PC-3 (cell line): ENCODE measurements around the gene TNFRSF19. TPM values are rescaled to one million over a fixed set of nuclear protein-coding genes. Genes with fewer than 3 reads are reported as not detected.

Experiments
- ATAC-seq: fragments of 200-7000 bp; cut with Tn5 transposase; 2 replicates; pipeline ENCODE4 v1.9.1; 2020; ENCODE audit warnings: mild to moderate bottlenecking, moderate library complexity
- BruUV-seq: library from RNA; stranded (reverse); fragments of 400-500 nt; replicated peaks from 2 replicates; lab custom pipeline; 2021; lab: Mats Ljungman, UMichigan
- CTCF ChIA-PET: fragments of 300-600 bp; sonication (Branson Sonifier 250); formaldehyde crosslinking; loops from one replicate; lab custom pipeline; 2022; ENCODE audit warnings: antibody characterized with exemption; lab: Charles Lee
- POLR2A ChIA-PET: fragments of 300-600 bp; sonication (Branson Sonifier 250); formaldehyde crosslinking; loops from one replicate; lab custom pipeline; 2022; ENCODE audit warnings: antibody characterized with exemption; ENCODE audit not compliant: unreplicated experiment; lab: Charles Lee
- DNase-seq: peaks from one replicate; pipeline ENCODE4 v3.0.0-alpha.2; 2015
- H2AFZ ChIP-seq: fragments of 300-600 bp; sonication (generic); 2 replicates; pipeline ENCODE4 v1.6.0; 2016; ENCODE audit warnings: antibody characterized with exemption, low read length
- H3F3A ChIP-seq: fragments of 300-600 bp; sonication (generic); one replicate; pipeline ENCODE4 v1.6.0; 2017; ENCODE audit warnings: antibody characterized with exemption, low read length, control low read depth, mild to moderate bottlenecking; ENCODE audit not compliant: unreplicated experiment
- H3K27ac ChIP-seq: fragments of 300-600 bp; sonication (generic); 2 replicates; pipeline ENCODE4 v1.5.1; 2016; ENCODE audit warnings: mild to moderate bottlenecking, low read length
- H3K27me3 ChIP-seq: fragments of 300-600 bp; sonication (generic); 2 replicates; pipeline ENCODE4 v1.6.1; 2016; ENCODE audit warnings: low read length, mixed read lengths
- H3K36me3 ChIP-seq: fragments of 300-600 bp; sonication (generic); 2 replicates; pipeline ENCODE4 v1.6.1; 2016; ENCODE audit warnings: low read depth, mixed run types, low read length, mixed read lengths
- H3K4me1 ChIP-seq: fragments of 300-600 bp; sonication (generic); 2 replicates; pipeline ENCODE4 v1.5.1; 2016; ENCODE audit warnings: low read length; ENCODE audit not compliant: insufficient read depth
- H3K4me2 ChIP-seq: fragments of 300-600 bp; sonication (generic); 2 replicates; pipeline ENCODE4 v1.6.0; 2016; ENCODE audit warnings: low read length
- H3K4me3 ChIP-seq: fragments of 300-600 bp; sonication (generic); 2 replicates; pipeline ENCODE4 v1.5.1; 2016; ENCODE audit warnings: mild to moderate bottlenecking, low read length, mixed read lengths
- H3K79me2 ChIP-seq: fragments of 300-600 bp; sonication (generic); 2 replicates; pipeline ENCODE4 v1.6.1; 2017; ENCODE audit warnings: low read length, mixed read lengths
- H3K9ac ChIP-seq: fragments of 300-600 bp; sonication (generic); 2 replicates; pipeline ENCODE4 v1.6.0; 2016; ENCODE audit warnings: mild to moderate bottlenecking, low read length
- H3K9me2 ChIP-seq: fragments of 300-600 bp; sonication (generic); replicated peaks from 2 replicates; pipeline ENCODE4 v1.6.1; 2016; ENCODE audit warnings: mixed run types, low read length, mixed read lengths
- H3K9me3 ChIP-seq: fragments of 300-600 bp; sonication (generic); 2 replicates; pipeline ENCODE4 v1.6.1; 2016; ENCODE audit warnings: low read length, mixed read lengths
- H4K20me1 ChIP-seq: fragments of 300-600 bp; sonication (generic); 2 replicates; pipeline ENCODE4 v1.6.1; 2016; ENCODE audit warnings: low read length, mixed read lengths
- EZH2 ChIP-seq: fragments of 300-600 bp; sonication (generic); IDR thresholded peaks from one replicate; pipeline ENCODE4 v1.6.1; 2017; ENCODE audit warnings: antibody characterized with exemption, mild to moderate bottlenecking, low read length; ENCODE audit not compliant: unreplicated experiment
- EZH2phosphoT487 ChIP-seq: fragments of 300-600 bp; sonication (generic); IDR thresholded peaks from 2 replicates; pipeline ENCODE4 v1.6.1; 2018; ENCODE audit warnings: mild to moderate bottlenecking, antibody characterized with exemption, low read length, borderline replicate concordance
- intact Hi-C: fragments of 100-400 bp; cut with micrococcal nuclease; formaldehyde crosslinking; loops from 2 replicates; pipeline ENCODE4 v1.9.0; 2023
- total RNA-seq: library from RNA; depleted of rRNA; stranded (reverse); fragments of >200 nt; gene quantifications from 2 replicates; pipeline ENCODE4 v1.2.3, GENCODE V29; 2014
- TF ChIP-seq, protein P1 (sequence below): fragments of 300-600 bp; sonication (generic); conservative IDR thresholded peaks from 2 replicates; pipeline ENCODE4 v1.5.1; 2017; ENCODE audit warnings: antibody characterized with exemption, low read depth, mild to moderate bottlenecking, low read length

TNFRSF19 gene
- total RNA-seq, 1 experiment from 2014 or later = 6.1 TPM

DNA sequence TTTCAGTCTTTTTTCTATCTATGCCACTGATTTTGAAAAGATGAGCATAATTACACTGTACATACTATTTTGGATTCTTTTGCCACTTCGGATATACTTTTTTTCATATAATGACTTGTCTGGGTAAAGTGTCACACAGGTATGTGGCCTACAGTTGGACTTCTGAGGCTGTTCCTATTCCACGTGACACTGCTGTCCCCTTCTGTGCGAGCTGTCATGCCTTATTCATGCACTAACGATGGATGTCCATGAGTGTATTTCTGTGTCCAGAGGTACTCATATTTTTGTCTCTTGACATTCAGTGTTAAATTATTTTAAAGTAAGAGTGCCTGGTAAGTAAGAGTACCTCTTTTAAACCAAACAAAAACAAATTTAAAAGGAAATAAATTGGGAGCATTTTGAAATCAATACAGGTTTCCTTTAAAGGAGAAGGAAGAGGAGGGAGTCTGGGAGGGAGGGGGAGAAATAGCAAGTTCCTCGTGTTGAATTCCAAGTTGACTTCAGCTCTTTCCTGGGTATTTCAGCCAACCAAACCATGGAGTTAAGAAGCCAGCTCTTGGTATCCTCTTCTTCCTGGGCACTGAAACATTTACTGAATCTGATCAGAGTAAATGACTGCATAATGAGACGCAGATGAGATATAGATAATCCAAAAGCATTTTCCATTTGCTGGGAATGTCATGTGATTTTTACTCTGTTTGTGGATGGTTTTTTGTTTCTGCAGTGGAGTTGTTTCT is 61.3 kb downstream of the TNFRSF19 start:
- ChIA-PET POLR2A (no interaction called here), CTCF (no interaction called here)
- no peak overlapping the region for H3K27ac ChIP-seq
- H3K4me3 ChIP-seq = no peak overlapping the region
- peaks cover 9% of the 10 kb centered on the region; the same call in 1 of the 2 replicates for H3K4me1 ChIP-seq
- TF ChIP-seq EZH2 (no peak), EZH2phosphoT487 (no peak)
- TF ChIP-seq, protein P1, sequence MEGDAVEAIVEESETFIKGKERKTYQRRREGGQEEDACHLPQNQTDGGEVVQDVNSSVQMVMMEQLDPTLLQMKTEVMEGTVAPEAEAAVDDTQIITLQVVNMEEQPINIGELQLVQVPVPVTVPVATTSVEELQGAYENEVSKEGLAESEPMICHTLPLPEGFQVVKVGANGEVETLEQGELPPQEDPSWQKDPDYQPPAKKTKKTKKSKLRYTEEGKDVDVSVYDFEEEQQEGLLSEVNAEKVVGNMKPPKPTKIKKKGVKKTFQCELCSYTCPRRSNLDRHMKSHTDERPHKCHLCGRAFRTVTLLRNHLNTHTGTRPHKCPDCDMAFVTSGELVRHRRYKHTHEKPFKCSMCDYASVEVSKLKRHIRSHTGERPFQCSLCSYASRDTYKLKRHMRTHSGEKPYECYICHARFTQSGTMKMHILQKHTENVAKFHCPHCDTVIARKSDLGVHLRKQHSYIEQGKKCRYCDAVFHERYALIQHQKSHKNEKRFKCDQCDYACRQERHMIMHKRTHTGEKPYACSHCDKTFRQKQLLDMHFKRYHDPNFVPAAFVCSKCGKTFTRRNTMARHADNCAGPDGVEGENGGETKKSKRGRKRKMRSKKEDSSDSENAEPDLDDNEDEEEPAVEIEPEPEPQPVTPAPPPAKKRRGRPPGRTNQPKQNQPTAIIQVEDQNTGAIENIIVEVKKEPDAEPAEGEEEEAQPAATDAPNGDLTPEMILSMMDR = no peak
- no peaks in the 10 kb centered on the region for H4K20me1 ChIP-seq
- H3K9me3 ChIP-seq = no peaks in the 10 kb centered on the region
- H3K79me2 ChIP-seq = no peaks in the 10 kb centered on the region
- DNase-seq (no peak), ATAC-seq (no peak)
- H2AFZ ChIP-seq = no peak overlapping the region
- H3F3A ChIP-seq = no peaks in the 10 kb centered on the region
- no peaks in the 10 kb centered on the region for H3K27me3 ChIP-seq
- no peaks in the 10 kb centered on the region for H3K9me2 ChIP-seq
- no peaks in the 10 kb centered on the region for H3K36me3 ChIP-seq
- no peak overlapping the region for H3K4me2 ChIP-seq
- BruUV-seq = no TSS peak
- H3K9ac ChIP-seq = no peak overlapping the region
- intact Hi-C loops = no loop called here

DNA sequence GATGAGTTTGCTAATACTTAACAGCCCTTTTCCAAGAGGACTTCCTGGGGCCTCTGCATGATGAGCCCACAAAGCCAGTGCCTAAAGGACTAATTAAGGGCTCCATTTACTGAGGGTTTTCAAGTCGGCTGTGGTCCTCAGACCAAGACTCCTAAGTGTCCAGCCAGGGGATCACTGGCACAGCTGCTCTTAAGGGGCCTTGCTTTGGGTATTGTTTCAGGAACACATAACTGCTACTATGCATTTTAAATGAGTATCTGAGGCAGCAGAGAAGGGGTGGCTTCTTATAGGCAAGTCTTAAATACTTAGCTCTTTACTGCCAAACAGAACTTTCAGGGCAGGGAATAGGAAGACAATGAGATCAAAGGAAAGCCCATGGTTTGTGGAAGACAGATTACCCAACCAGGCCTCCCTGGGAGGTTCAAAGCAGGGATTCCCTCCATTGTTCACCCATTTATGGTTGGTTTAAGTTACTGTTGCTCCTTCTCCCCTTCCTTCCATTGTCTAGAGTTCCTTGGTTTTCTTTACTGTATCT is 61.9 kb downstream of the TNFRSF19 start:
- Histone ChIP-seq H3K27ac (no peak overlapping the region), H3K9me2 (no peaks in the 10 kb centered on the region), H3K4me2 (no peak overlapping the region), H3K4me1 (peaks cover 9% of the 10 kb centered on the region; the same call in 1 of the 2 replicates), H3K9me3 (no peaks in the 10 kb centered on the region), H3K9ac (no peak overlapping the region), H4K20me1 (no peaks in the 10 kb centered on the region), H3K79me2 (no peaks in the 10 kb centered on the region), H3F3A (no peaks in the 10 kb centered on the region), H3K36me3 (no peaks in the 10 kb centered on the region), H2AFZ (no peak overlapping the region), H3K4me3 (no peak overlapping the region), H3K27me3 (no peaks in the 10 kb centered on the region)
- ChIA-PET POLR2A (no interaction called here), CTCF (no interaction called here)
- intact Hi-C loops = no loop called here
- TF ChIP-seq, protein P1 = no peak
- TF ChIP-seq EZH2 = no peak
- no peak for TF ChIP-seq EZH2phosphoT487
- ATAC-seq (no peak), DNase-seq (no peak)
- no TSS peak for BruUV-seq

GRCh38 chr13:23632741-23633140 is 62.5 kb downstream of the TNFRSF19 start:
- no peak for ATAC-seq
- CTCF ChIA-PET = no interaction called here
- intact Hi-C loops = no loop called here

More at GRCh38 chr13:23632741-23633140, 62.5 kb downstream of the TNFRSF19 start:
- Histone ChIP-seq H3F3A (no peaks in the 10 kb centered on the region), H3K9me3 (no peaks in the 10 kb centered on the region), H2AFZ (no peak overlapping the region), H4K20me1 (no peaks in the 10 kb centered on the region), H3K36me3 (no peaks in the 10 kb centered on the region), H3K27me3 (no peaks in the 10 kb centered on the region), H3K79me2 (no peaks in the 10 kb centered on the region), H3K9ac (no peak overlapping the region), H3K4me1 (peaks cover 9% of the 10 kb centered on the region; the same call in 1 of the 2 replicates), H3K9me2 (no peaks in the 10 kb centered on the region), H3K4me3 (no peak overlapping the region), H3K4me2 (no peak overlapping the region), H3K27ac (no peak overlapping the region)
- DNase-seq = no peak
- TF ChIP-seq, protein P1 = no peak
- TF ChIP-seq EZH2phosphoT487 (no peak), EZH2 (no peak)
- no TSS peak for BruUV-seq
- POLR2A ChIA-PET = no interaction called here
